Activated T-helper 1 cell treated with Interleukin-2 at 50 U/mL for 16 hours (primary cell): ENCODE measurements around the gene BCAN.

Experiments used
- DNase-seq: peaks from one replicate; pipeline ENCODE4 v3.0.0-alpha.2; 2020; ENCODE audit warnings: low read depth

BCAN gene

GRCh38 chr1:156662005-156662799 is 20.3 kb downstream of the BCAN start:
- no peak for DNase-seq

GRCh38 chr1:156662800-156663055 is 20.8 kb downstream of the BCAN start:
- no peak for DNase-seq

GRCh38 chr1:156663178-156663577 is 21.3 kb downstream of the BCAN start:
- no peak for DNase-seq

- no peak for DNase-seq
Observed at GRCh38 chr1:156664046-156664766, 22.3 kb downstream of the BCAN start.

GRCh38 chr1:156664767-156665411 is 23.0 kb downstream of the BCAN start:
- no peak for DNase-seq

GRCh38 chr1:156665539-156665938 is 23.6 kb downstream of the BCAN start:
- DNase-seq: no peak

GRCh38 chr1:156666862-156667609 is 25.1 kb downstream of the BCAN start:
- DNase-seq: no peak

- no peak for DNase-seq
Observed at GRCh38 chr1:156667610-156667967, 25.7 kb downstream of the BCAN start.

GRCh38 chr1:156667968-156668709 is 26.2 kb downstream of the BCAN start:
- DNase-seq: no peak

- no peak for DNase-seq
Observed at GRCh38 chr1:156668801-156669637, 27.1 kb downstream of the BCAN start.

- no peak for DNase-seq
Observed at GRCh38 chr1:156669794-156670193, 27.9 kb downstream of the BCAN start.

GRCh38 chr1:156670359-156670758 is 28.4 kb downstream of the BCAN start:
- DNase-seq: no peak

GRCh38 chr1:156670791-156671190 is 28.9 kb downstream of the BCAN start:
- no peak for DNase-seq

- no peak for DNase-seq
Observed at GRCh38 chr1:156671804-156672203, 29.9 kb downstream of the BCAN start.

- DNase-seq: no peak
Observed at GRCh38 chr1:156673387-156674121, 31.6 kb downstream of the BCAN start.

GRCh38 chr1:156675210-156676113 is 33.5 kb downstream of the BCAN start:
- no peak for DNase-seq

GRCh38 chr1:156676114-156676819 is 34.4 kb downstream of the BCAN start:
- no peak for DNase-seq

- no peak for DNase-seq
Observed at GRCh38 chr1:156676820-156677615, 35.1 kb downstream of the BCAN start, which contains the start of gene NES. NES (minus strand) TSS chr1:156677407; CDS start chr1:156677264, 143 bp downstream.
